HG03280 (cell line): Measurements from ENCODE around the gene MED20.

Experiments
- ATAC-seq: cut with Tn5 transposase; IDR thresholded peaks from one replicate; pipeline ENCODE4 v1.9.1; 2021; ENCODE audit warnings: mild to moderate bottlenecking, moderate library complexity; ENCODE audit not compliant: unreplicated experiment

The MED20 gene

DNA sequence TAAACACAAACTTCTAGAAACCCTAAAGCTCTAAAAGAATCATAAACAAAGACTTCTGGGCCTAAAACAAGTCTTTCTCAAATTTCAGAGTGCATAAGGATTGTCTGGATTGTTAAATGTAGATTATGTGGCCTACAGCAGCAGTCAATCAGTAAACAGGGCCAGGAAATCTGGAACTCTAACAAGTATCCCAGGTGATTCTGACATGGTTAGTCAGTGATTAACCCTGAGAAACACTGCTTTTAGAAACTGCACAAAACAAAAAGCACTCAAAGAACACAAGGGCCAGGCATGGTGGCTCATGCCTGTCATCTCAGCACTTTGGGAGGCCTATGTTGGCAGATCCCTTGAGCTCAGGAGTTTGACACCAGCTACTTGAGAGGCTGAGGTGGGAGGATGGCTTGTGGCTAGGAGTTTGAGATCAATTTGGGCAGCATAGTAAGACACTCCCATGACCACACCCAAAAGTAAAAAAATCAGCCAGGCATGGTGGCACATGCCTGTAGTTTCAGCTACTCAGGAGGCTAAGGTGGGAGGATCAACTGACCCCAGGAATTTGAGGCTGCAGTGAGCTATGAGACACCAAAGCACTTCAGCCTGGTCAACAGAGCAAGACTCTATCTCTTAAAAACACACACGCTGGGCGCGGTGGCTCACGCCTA is 5.9 kb downstream of the MED20 start:
- ATAC-seq: no peak

DNA sequence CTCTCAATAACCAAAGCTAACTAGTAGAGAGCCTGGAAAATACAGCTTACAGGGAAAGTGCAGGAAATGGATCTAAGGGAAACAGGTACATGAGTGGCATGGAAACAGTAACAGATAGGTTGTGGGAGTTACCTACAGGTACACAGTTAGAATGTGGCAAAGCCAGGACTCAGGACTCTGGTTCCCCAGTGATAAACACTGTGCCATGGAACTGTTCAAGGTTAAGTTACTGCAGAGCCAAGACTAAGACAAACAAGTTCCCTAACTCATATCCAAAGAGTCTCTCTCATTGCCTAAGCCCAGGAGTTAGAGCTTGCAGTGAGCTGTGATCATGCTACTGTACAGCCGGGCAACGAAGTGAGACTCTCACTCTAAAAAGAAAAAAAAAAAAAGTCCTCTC is 6.6 kb downstream of the MED20 start:
- no peak for ATAC-seq

DNA sequence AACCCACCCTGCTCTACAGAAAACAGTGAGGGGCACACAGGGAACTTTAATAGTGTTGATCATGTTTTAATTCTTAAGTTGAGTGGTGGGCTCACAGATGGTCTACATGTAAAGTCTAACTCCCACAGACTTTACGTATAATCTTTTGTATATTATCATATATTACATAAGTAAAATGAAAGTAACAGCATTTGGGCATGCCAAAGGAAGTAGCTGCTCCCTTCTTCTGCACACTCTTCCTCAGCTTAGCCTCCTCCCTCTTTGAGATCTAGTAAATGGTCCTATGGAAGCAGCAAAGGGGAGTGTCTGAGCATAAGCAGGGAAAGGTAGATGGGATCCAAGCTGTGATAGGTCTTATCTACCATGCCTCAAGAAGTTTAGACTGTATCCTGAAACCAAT is 11.2 kb downstream of the MED20 start:
- no peak for ATAC-seq

DNA sequence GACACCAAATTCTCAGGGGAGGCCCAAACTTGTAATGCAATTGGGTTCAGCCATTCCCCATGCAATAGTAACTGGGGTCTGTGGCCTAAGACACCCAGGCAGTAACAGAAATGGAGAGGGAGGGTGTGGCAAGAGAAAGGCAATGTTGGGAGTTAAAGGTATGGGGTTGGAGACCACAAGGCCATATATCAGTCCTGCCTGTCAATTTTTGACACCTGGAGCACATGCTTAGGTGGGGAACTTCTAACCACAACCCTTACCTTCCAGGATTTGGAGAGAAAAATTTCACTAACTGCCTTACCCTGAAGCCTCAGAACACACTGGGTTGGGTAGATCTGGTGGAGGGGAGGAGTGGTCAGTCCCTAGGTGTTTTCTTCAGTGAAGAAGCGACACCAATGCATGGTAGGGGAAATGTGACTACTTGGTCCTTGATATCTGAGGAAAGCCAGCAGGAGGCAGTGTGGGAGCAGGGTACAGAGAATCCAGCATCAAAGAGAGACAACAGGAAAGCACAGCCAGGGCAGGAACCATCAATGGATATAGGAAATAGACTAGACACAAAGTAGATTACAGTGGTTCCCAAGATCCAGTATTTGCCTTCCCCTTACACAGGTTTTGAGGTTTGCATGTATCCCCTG is 18.9 kb downstream of the MED20 start:
- no peak for ATAC-seq

GRCh38 chr6:41900861-41901260 is 20.1 kb downstream of the MED20 start:
- ATAC-seq: no peak

- no peak for ATAC-seq
Measured at GRCh38 chr6:41896281-41896680, 24.7 kb downstream of the MED20 start.

- ATAC-seq: peak; percentile 85
Measured at GRCh38 chr6:41895300-41896233, 25.4 kb downstream of the MED20 start, which contains the start of gene USP49. Gene USP49, minus strand, starts transcription at chr6:41895375. Its CDS starts 88,392 bp downstream, at chr6:41806983.

GRCh38 chr6:41894366-41895299 is 26.3 kb downstream of the MED20 start:
- peak; percentile 23 for ATAC-seq

- no peak for ATAC-seq
Measured at GRCh38 chr6:41892921-41893564, 27.9 kb downstream of the MED20 start.

GRCh38 chr6:41887331-41887751 is 33.6 kb downstream of the MED20 start:
- ATAC-seq: no peak

- no peak for ATAC-seq
Measured at GRCh38 chr6:41885930-41886329, 35.0 kb downstream of the MED20 start.

DNA sequence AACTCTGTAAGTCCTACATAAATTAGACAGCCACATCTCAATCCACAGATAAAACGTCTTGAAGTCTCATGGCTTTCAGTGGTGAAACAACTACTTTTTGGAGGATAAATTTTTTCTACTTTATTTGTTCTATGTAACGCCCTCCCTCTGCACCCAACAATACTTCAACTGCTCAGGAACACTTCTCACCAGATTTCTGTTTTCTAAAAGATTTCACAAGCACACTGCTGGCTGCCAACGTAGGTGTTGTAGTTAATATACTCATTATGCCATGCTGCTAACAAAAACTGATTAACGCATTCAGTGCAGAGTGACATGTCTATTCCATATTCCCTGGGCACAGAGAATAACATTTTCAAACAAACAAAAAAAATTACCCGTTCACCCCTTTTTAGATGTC is 36.0 kb downstream of the MED20 start:
- ATAC-seq: no peak

GRCh38 chr6:41881506-41881905 is 39.4 kb downstream of the MED20 start:
- ATAC-seq: no peak

DNA sequence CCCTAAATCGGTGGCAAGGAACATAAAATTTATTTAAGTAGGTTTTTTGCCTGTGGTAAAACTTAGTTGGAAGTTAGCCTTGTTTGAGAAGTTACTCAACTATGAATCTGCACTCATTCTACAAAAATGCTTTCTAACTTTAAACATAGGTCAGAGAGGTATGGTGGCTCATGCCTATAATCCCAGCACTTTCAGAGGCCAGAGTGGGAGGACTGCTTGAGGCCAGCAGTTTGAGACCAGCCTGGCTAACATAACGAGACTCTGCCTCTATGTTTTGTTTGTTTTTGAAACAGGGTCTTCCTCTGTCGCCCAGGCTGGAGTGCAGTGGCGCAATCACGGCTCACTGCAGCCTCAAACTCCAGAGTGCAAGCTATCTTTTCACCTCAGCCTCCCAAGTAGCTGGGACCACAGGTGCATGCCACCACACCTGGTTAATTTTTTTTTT is 42.0 kb downstream of the MED20 start:
- ATAC-seq: no peak

DNA sequence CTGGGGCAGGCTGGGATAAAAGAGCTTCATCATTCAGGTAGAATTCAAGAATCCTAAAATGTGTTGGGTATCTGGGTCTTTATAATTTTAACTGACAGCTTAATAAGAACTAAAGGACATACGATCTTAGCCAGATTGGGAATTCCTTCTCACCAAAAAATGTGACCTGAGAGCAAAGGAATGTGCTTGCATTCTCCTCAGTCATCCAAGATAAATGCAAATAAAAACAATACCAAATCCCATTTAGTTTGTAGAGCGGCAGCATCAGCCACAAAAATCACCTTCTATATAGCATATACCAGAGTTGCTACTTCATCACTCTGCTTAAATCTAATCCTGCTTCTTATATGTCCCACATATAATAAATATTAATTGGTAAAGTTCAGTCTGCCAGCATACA is 42.7 kb downstream of the MED20 start:
- no peak for ATAC-seq

GRCh38 chr6:41877051-41877680 is 43.8 kb downstream of the MED20 start:
- no peak for ATAC-seq

GRCh38 chr6:41874741-41875140 is 46.2 kb downstream of the MED20 start:
- ATAC-seq: no peak

DNA sequence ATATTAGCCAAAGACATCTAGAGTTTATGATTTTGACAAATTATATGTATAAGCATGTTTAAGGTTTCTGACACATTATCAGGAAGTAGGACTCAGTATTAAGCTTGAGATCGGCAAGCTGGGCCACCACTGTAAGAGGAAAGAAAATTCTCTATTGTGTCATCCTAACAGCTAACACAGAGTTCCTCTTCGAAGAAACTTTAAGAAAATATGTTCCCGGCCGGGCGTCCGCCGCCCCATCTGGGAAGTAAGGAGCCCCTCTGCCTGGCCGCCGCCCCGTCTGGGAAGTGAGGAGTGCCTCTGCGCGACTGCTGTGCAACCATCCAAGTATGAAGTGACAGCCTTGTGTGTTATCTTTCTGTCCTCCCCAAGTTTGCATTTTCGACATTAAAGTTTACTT is 48.8 kb downstream of the MED20 start:
- no peak for ATAC-seq

GRCh38 chr6:41871691-41872090 is 49.2 kb downstream of the MED20 start:
- no peak for ATAC-seq
